ENCODE data around the gene FHDC1.

FHDC1 gene

DNA sequence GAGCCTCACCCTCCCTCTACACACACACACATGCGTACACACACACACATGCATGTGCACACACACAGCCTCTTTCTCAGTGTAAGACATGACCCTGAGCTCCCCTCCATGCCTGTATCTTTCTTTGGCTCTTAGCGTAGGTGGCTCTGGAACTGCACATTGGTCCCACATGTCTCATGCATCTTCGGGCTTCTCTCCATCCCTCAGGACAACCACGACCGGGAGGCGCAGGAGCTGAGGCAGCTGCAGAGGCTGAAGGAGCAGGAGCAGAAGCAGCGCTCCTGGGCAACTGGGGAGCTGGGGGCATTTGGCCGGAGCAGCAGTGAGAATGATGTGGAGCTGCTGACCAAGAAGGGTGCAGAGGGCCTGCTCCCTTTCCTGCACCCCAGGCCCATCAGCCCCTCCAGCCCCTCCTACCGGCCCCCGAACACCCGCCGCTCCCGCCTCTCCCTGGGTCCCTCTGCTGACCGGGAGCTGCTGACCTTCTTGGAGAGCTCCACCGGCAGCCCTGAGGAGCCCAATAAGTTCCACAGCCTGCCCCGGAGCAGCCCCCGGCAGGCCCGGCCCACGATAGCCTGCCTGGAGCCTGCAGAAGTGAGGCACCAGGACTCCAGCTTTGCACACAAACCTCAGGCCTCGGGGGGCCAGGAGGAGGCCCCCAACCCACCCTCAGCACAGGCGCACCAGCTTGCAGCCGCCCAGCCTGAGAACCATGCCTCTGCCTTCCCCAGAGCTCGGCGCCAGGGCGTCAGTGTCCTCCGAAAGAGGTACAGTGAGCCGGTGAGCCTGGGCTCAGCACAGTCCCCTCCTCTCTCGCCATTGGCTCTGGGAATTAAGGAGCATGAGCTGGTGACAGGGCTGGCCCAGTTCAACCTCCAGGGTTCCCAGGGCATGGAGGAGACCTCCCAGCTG is 38.6 kb downstream of the FHDC1 start:
- H3K36me3 ChIP-seq (ENCODE audit: low read length) = no peaks in the 10 kb centered on the region
- no peaks in the 10 kb centered on the region for H4K20me1 ChIP-seq (ENCODE audit: low read depth, low read length)
- H3K9me2 ChIP-seq (replicated peaks; ENCODE audit: insufficient read depth, low read length) = no peaks in the 10 kb centered on the region
- H3K4me2 ChIP-seq (ENCODE audit: low read depth, low read length, poor library complexity, severe bottlenecking) = no peak overlapping the region
- TF ChIP-seq, protein P1, sequence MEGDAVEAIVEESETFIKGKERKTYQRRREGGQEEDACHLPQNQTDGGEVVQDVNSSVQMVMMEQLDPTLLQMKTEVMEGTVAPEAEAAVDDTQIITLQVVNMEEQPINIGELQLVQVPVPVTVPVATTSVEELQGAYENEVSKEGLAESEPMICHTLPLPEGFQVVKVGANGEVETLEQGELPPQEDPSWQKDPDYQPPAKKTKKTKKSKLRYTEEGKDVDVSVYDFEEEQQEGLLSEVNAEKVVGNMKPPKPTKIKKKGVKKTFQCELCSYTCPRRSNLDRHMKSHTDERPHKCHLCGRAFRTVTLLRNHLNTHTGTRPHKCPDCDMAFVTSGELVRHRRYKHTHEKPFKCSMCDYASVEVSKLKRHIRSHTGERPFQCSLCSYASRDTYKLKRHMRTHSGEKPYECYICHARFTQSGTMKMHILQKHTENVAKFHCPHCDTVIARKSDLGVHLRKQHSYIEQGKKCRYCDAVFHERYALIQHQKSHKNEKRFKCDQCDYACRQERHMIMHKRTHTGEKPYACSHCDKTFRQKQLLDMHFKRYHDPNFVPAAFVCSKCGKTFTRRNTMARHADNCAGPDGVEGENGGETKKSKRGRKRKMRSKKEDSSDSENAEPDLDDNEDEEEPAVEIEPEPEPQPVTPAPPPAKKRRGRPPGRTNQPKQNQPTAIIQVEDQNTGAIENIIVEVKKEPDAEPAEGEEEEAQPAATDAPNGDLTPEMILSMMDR (IDR thresholded peaks at IDR 0.05; ENCODE audit: insufficient read depth, low read length, poor library complexity, severe bottlenecking) = no peak
- no peak for TF ChIP-seq EZH2phosphoT487 (conservative IDR thresholded peaks at IDR 0.05; ENCODE audit: low read length)
- no peaks in the 10 kb centered on the region for H3K9me3 ChIP-seq (ENCODE audit: insufficient read depth, low read length)
- no peak overlapping the region for H3K4me3 ChIP-seq (ENCODE audit: insufficient read depth, low read length, poor library complexity, severe bottlenecking)
- no peak overlapping the region for H3K27ac ChIP-seq (ENCODE audit: low read depth, low read length)
- H3K9ac ChIP-seq (ENCODE audit: low read length) = no peak overlapping the region
- no peaks in the 10 kb centered on the region for H3F3A ChIP-seq (ENCODE audit: insufficient read depth)
- H3K79me2 ChIP-seq (ENCODE audit: insufficient read depth, low read length) = no peaks in the 10 kb centered on the region
- no peak overlapping the region for H2AFZ ChIP-seq (ENCODE audit: low read depth, low read length, severe bottlenecking)
- H3K27me3 ChIP-seq (ENCODE audit: low read length) = no peaks in the 10 kb centered on the region

GRCh38 chr4:152975380-152976211 is 39.5 kb downstream of the FHDC1 start:
- Histone ChIP-seq H3F3A (ENCODE audit: insufficient read depth) (no peaks in the 10 kb centered on the region), H3K9me3 (ENCODE audit: insufficient read depth, low read length) (no peaks in the 10 kb centered on the region), H2AFZ (ENCODE audit: low read depth, low read length, severe bottlenecking) (no peak overlapping the region), H3K4me3 (ENCODE audit: insufficient read depth, low read length, poor library complexity, severe bottlenecking) (no peak overlapping the region), H3K27me3 (ENCODE audit: low read length) (no peaks in the 10 kb centered on the region), H3K9me2 (replicated peaks; ENCODE audit: insufficient read depth, low read length) (no peaks in the 10 kb centered on the region), H3K4me2 (ENCODE audit: low read depth, low read length, poor library complexity, severe bottlenecking) (no peak overlapping the region), H4K20me1 (ENCODE audit: low read depth, low read length) (no peaks in the 10 kb centered on the region), H3K27ac (ENCODE audit: low read depth, low read length) (no peak overlapping the region), H3K9ac (ENCODE audit: low read length) (no peak overlapping the region), H3K79me2 (ENCODE audit: insufficient read depth, low read length) (no peaks in the 10 kb centered on the region), H3K36me3 (ENCODE audit: low read length) (no peaks in the 10 kb centered on the region)
- TF ChIP-seq, protein P1 (IDR thresholded peaks at IDR 0.05; ENCODE audit: insufficient read depth, low read length, poor library complexity, severe bottlenecking) = no peak
- TF ChIP-seq EZH2phosphoT487 (conservative IDR thresholded peaks at IDR 0.05; ENCODE audit: low read length) = no peak

DNA sequence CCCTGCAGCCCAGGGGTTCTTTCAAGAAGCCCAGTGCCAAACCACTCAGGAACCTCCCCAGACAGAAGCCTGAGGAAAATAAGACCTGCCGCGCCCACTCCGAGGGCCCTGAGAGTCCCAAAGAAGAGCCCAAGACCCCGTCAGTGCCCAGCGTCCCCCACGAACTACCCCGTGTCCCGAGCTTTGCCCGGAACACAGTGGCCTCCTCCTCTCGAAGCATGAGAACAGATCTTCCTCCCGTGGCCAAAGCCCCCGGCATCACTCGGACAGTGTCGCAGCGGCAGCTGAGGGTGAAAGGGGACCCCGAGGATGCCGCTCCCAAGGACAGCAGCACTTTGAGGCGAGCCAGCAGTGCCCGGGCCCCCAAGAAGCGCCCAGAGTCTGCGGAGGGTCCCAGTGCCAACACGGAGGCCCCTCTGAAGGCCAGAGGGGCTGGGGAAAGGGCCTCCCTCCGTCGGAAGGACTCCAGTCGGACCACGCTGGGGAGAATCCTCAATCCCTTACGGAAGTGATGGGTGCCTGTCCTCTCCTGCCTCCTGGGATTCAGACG is 40.2 kb downstream of the FHDC1 start:
- no peaks in the 10 kb centered on the region for H3K27me3 ChIP-seq (ENCODE audit: low read length)
- H3K79me2 ChIP-seq (ENCODE audit: insufficient read depth, low read length) = no peaks in the 10 kb centered on the region
- H3F3A ChIP-seq (ENCODE audit: insufficient read depth) = no peaks in the 10 kb centered on the region
- no peak overlapping the region for H3K9ac ChIP-seq (ENCODE audit: low read length)
- TF ChIP-seq EZH2phosphoT487 (conservative IDR thresholded peaks at IDR 0.05; ENCODE audit: low read length) = no peak
- TF ChIP-seq, protein P1 (IDR thresholded peaks at IDR 0.05; ENCODE audit: insufficient read depth, low read length, poor library complexity, severe bottlenecking) = no peak
- H3K4me2 ChIP-seq (ENCODE audit: low read depth, low read length, poor library complexity, severe bottlenecking) = no peak overlapping the region
- H3K36me3 ChIP-seq (ENCODE audit: low read length) = no peaks in the 10 kb centered on the region
- no peaks in the 10 kb centered on the region for H4K20me1 ChIP-seq (ENCODE audit: low read depth, low read length)
- no peaks in the 10 kb centered on the region for H3K9me2 ChIP-seq (replicated peaks; ENCODE audit: insufficient read depth, low read length)
- no peak overlapping the region for H3K27ac ChIP-seq (ENCODE audit: low read depth, low read length)
- H3K4me3 ChIP-seq (ENCODE audit: insufficient read depth, low read length, poor library complexity, severe bottlenecking) = no peak overlapping the region
- no peak overlapping the region for H2AFZ ChIP-seq (ENCODE audit: low read depth, low read length, severe bottlenecking)
- H3K9me3 ChIP-seq (ENCODE audit: insufficient read depth, low read length) = no peaks in the 10 kb centered on the region
